HG02840 (cell line): ENCODE results near the gene MAPK8IP1.
"Not testable (repeated sequence)": the region's sequence is repeated elsewhere in the genome, so short reads cannot be mapped to it uniquely, and the experiment has no call there.

Experiments used
- ATAC-seq: cut with Tn5 transposase; IDR thresholded peaks from one replicate; pipeline ENCODE4 v1.9.1; 2021; ENCODE audit warnings: mild to moderate bottlenecking, moderate library complexity, moderate number of reproducible peaks; ENCODE audit not compliant: unreplicated experiment, low FRiP score

Gene MAPK8IP1

GRCh38 chr11:45887587-45887986 is 2.1 kb downstream of the MAPK8IP1 start:
- no peak for ATAC-seq

GRCh38 chr11:45889555-45889954 is 4.1 kb downstream of the MAPK8IP1 start:
- ATAC-seq = no peak

GRCh38 chr11:45889966-45890365 is 4.5 kb downstream of the MAPK8IP1 start:
- no peak for ATAC-seq

- ATAC-seq = no peak
Observed at GRCh38 chr11:45890886-45891550, 5.6 kb downstream of the MAPK8IP1 start.

GRCh38 chr11:45892856-45893255 is 7.4 kb downstream of the MAPK8IP1 start:
- ATAC-seq = no peak

- ATAC-seq = no peak
Observed at GRCh38 chr11:45894555-45895247, 9.2 kb downstream of the MAPK8IP1 start.

- no peak for ATAC-seq
Observed at GRCh38 chr11:45895553-45896259, 10.3 kb downstream of the MAPK8IP1 start.

GRCh38 chr11:45896422-45896984 is 11.1 kb downstream of the MAPK8IP1 start:
- ATAC-seq = no peak

GRCh38 chr11:45897556-45897955 is 12.1 kb downstream of the MAPK8IP1 start:
- no peak for ATAC-seq

GRCh38 chr11:45899086-45899447 is 13.6 kb downstream of the MAPK8IP1 start:
- ATAC-seq = no peak

- ATAC-seq = peak; percentile 52
Observed at GRCh38 chr11:45899448-45900174, 14.2 kb downstream of the MAPK8IP1 start.

- peak; percentile 12 for ATAC-seq
Observed at GRCh38 chr11:45900175-45900800, 14.8 kb downstream of the MAPK8IP1 start.

GRCh38 chr11:45900916-45901617 is 15.6 kb downstream of the MAPK8IP1 start:
- ATAC-seq = no peak

GRCh38 chr11:45901626-45902025 is 16.2 kb downstream of the MAPK8IP1 start:
- ATAC-seq = no peak

GRCh38 chr11:45902452-45903380 is 17.3 kb downstream of the MAPK8IP1 start:
- no peak for ATAC-seq

GRCh38 chr11:45904309-45904915 is 19.0 kb downstream of the MAPK8IP1 start:
- ATAC-seq = no peak

- no peak for ATAC-seq
Observed at GRCh38 chr11:45905095-45905494, 19.6 kb downstream of the MAPK8IP1 start.

GRCh38 chr11:45905576-45905975 is 20.1 kb downstream of the MAPK8IP1 start:
- not testable (repeated sequence) for ATAC-seq
